ENCODE measurements around the gene FDX2. TPM values are rescaled to one million over a fixed set of nuclear protein-coding genes. Genes with fewer than 3 reads are reported as not detected.

Gene FDX2
- total and polyA plus RNA-seq, 2 donors (not counting 1 experiment from before 2014, with no cell fraction given) = 13.9 to 21.5 TPM

DNA sequence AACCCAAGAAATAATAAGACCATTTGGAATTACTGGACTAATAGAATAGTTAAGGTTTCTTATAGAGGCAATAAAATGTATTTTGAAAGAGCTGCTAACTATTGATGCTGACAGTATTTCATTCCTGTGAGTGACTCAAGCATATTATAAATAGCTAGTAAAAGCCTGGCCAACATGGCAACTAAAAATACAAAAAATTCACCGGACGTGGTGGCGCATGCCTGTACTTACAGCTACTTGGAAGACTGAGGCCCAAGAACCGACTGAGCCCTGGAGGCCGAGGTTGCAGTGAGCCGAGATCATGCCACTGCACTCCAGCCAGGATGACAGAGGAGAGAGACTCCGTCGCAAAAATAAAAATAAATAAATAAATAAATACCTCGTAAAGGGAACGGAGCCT lies 29.0 kb upstream of the FDX2 start:
- Histone ChIP-seq H3K4me2 (replicated peaks; ENCODE audit: low read depth, low read length, poor library complexity, severe bottlenecking) (no peak overlapping the region), H3K9ac (ENCODE audit: low read length) (no peak overlapping the region), H3K27ac (ENCODE audit: low read length in 2 of 2) (no peak overlapping the region), H3K27me3 (replicated peaks in 1 of 4; ENCODE audit: control extremely low read depth in 1 of 4, control insufficient read depth in 3 of 4, insufficient read depth in 4 of 4, low read length in 3 of 4) (no peaks in the 10 kb centered on the region), H3K9me3 (ENCODE audit: control extremely low read depth in 1 of 3, control insufficient read depth in 2 of 3, insufficient read depth in 1 of 3, low read length in 2 of 3) (no peaks in the 10 kb centered on the region), H3K4me1 (ENCODE audit: control insufficient read depth in 2 of 2, insufficient read depth in 2 of 2, low read length in 2 of 2) (peaks cover 4 to 9% of the 10 kb centered on the region in 2 donors), H3K36me3 (replicated peaks in 1 of 2; ENCODE audit: control extremely low read depth in 1 of 2, control insufficient read depth in 1 of 2, extremely low read depth in 1 of 2, insufficient read depth in 2 of 2, low read length in 1 of 2) (peaks cover 0 to 1% of the 10 kb centered on the region in 2 experiments), H3K4me3 (ENCODE audit: control extremely low read depth in 1 of 5, extremely low read depth in 1 of 5, insufficient read depth in 1 of 5, low read depth in 2 of 5, low read length in 4 of 5) (no peak overlapping the region), H4K20me1 (ENCODE audit: control insufficient read depth, insufficient read depth, low read length, poor library complexity, severe bottlenecking) (no peaks in the 10 kb centered on the region), H3K79me2 (ENCODE audit: control insufficient read depth, insufficient read depth, low read length) (peaks cover 7% of the 10 kb centered on the region), H2AFZ (ENCODE audit: insufficient read depth, low read depth, low read length, poor library complexity, severe bottlenecking) (no peak overlapping the region)
- ChIA-PET CTCF (interaction anchor here (0.9 kb wide), 1 partner anchor 12 kb away, joined by 3 read pairs; the partner anchor contains the start of gene RAVER1), POLR2A (interaction anchor here (0.7 kb wide), 1 partner anchor 11 kb away, joined by 4 read pairs; no protein-coding TSS in a partner anchor)
- 100% methylated on average over 2 of the region's 10 CpGs for WGBS (ENCODE audit: insufficient coverage)
- H3K27me3 Mint-ChIP-seq = no peaks in the 10 kb centered on the region
- intact Hi-C loops (cut with micrococcal nuclease) = no loop called here
- DNase-seq (no peak), ATAC-seq (ENCODE audit: low read depth) (no peak)
- H3K27ac Mint-ChIP-seq = no peak overlapping the region
- H3K4me3 Mint-ChIP-seq = no peak overlapping the region
- TF ChIP-seq, protein P1, sequence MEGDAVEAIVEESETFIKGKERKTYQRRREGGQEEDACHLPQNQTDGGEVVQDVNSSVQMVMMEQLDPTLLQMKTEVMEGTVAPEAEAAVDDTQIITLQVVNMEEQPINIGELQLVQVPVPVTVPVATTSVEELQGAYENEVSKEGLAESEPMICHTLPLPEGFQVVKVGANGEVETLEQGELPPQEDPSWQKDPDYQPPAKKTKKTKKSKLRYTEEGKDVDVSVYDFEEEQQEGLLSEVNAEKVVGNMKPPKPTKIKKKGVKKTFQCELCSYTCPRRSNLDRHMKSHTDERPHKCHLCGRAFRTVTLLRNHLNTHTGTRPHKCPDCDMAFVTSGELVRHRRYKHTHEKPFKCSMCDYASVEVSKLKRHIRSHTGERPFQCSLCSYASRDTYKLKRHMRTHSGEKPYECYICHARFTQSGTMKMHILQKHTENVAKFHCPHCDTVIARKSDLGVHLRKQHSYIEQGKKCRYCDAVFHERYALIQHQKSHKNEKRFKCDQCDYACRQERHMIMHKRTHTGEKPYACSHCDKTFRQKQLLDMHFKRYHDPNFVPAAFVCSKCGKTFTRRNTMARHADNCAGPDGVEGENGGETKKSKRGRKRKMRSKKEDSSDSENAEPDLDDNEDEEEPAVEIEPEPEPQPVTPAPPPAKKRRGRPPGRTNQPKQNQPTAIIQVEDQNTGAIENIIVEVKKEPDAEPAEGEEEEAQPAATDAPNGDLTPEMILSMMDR (IDR thresholded peaks at IDR 0.05) = no peak
- no peak for TF ChIP-seq EZH2 (IDR thresholded peaks at IDR 0.05; ENCODE audit: borderline replicate concordance, insufficient read depth, low read depth, low read length, poor library complexity, severe bottlenecking)
- H3K4me1 Mint-ChIP-seq = peaks cover 5% of the 10 kb centered on the region
- no peaks in the 10 kb centered on the region for H3K9me3 Mint-ChIP-seq (ENCODE audit: insufficient read depth)

DNA sequence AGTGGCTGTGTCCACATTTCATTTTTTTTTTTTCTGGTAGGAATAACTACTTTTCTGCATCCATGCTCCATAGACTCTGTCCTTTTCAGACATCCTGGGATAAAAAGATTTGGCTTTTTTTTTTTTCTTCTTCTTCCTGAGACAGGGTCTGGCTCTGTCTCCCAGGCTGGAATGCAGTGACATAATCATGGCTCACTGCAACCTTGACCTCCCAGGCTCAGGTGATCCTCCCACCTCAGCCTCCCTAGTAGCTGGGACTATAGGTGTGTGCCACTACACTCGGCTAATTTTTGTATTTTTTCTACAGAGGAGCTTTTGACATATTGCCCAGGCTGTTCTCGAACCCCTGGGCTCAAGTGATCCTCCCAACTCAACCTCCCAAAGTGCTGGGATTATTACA lies 27.7 kb upstream of the FDX2 start:
- no peak overlapping the region for H3K4me2 ChIP-seq (replicated peaks; ENCODE audit: low read depth, low read length, poor library complexity, severe bottlenecking)
- POLR2A ChIA-PET = interaction anchor here (0.7 kb wide), 1 partner anchor 54 kb away, joined by 3 read pairs; no protein-coding TSS in a partner anchor
- H3K4me3 ChIP-seq (ENCODE audit: control extremely low read depth in 1 of 5, extremely low read depth in 1 of 5, insufficient read depth in 1 of 5, low read depth in 2 of 5, low read length in 4 of 5) = no peak overlapping the region
- H3K79me2 ChIP-seq (ENCODE audit: control insufficient read depth, insufficient read depth, low read length) = peaks cover 19% of the 10 kb centered on the region
- no peaks in the 10 kb centered on the region for H4K20me1 ChIP-seq (ENCODE audit: control insufficient read depth, insufficient read depth, low read length, poor library complexity, severe bottlenecking)
- DNase-seq = no peak
- H3K4me3 Mint-ChIP-seq = no peak overlapping the region
- no peaks in the 10 kb centered on the region for H3K27me3 ChIP-seq (replicated peaks in 1 of 4; ENCODE audit: control extremely low read depth in 1 of 4, control insufficient read depth in 3 of 4, insufficient read depth in 4 of 4, low read length in 3 of 4)
- H3K9me3 ChIP-seq (ENCODE audit: control extremely low read depth in 1 of 3, control insufficient read depth in 2 of 3, insufficient read depth in 1 of 3, low read length in 2 of 3) = no peaks in the 10 kb centered on the region
- no peaks in the 10 kb centered on the region for H3K36me3 ChIP-seq (replicated peaks in 1 of 2; ENCODE audit: control extremely low read depth in 1 of 2, control insufficient read depth in 1 of 2, extremely low read depth in 1 of 2, insufficient read depth in 2 of 2, low read length in 1 of 2)
- no peaks in the 10 kb centered on the region for H3K27me3 Mint-ChIP-seq
- ATAC-seq (ENCODE audit: low read depth) = no peak
- peaks cover 11 to 18% of the 10 kb centered on the region in 2 donors for H3K4me1 ChIP-seq (ENCODE audit: control insufficient read depth in 2 of 2, insufficient read depth in 2 of 2, low read length in 2 of 2)
- no CpG with 5 or more reads among the region's 2 CpGs for WGBS (ENCODE audit: insufficient coverage)
- intact Hi-C loops (cut with micrococcal nuclease) = no loop called here
- TF ChIP-seq EZH2 (IDR thresholded peaks at IDR 0.05; ENCODE audit: borderline replicate concordance, insufficient read depth, low read depth, low read length, poor library complexity, severe bottlenecking) = no peak
- TF ChIP-seq, protein P1 (IDR thresholded peaks at IDR 0.05) = no peak
- H2AFZ ChIP-seq (ENCODE audit: insufficient read depth, low read depth, low read length, poor library complexity, severe bottlenecking) = no peak overlapping the region
- H3K4me1 Mint-ChIP-seq = peaks cover 18% of the 10 kb centered on the region
- no peak overlapping the region for H3K9ac ChIP-seq (ENCODE audit: low read length)
- H3K27ac ChIP-seq (ENCODE audit: low read length in 2 of 2) = no peak overlapping the region
- no peak overlapping the region for H3K27ac Mint-ChIP-seq
- CTCF ChIA-PET = interaction anchor here (0.6 to 1.8 kb wide), 2 partner anchors 46 to 593 kb away, joined by 3 to 6 read pairs; no protein-coding TSS in a partner anchor
- no peaks in the 10 kb centered on the region for H3K9me3 Mint-ChIP-seq (ENCODE audit: insufficient read depth)

All from B cell (primary cell).